ENCODE data around the gene SLC7A14. TPM values are rescaled to one million over a fixed set of nuclear protein-coding genes. Genes with fewer than 3 reads are reported as not detected.

The SLC7A14 gene
- polyA plus RNA-seq, 2 of the 4 experiments (the other 2 are of a cell fraction) = not detected

GRCh38 chr3:170477395-170477794 lies 108.5 kb downstream of the SLC7A14 start:
- 76% methylated on average over 2 of the region's 2 CpGs for WGBS (ENCODE audit: missing lambda C conversion rate)
- Histone ChIP-seq H3K4me2 (no peak overlapping the region), H3K27ac (no peak overlapping the region), H3K4me3 (no peak overlapping the region), H3K4me1 (no peaks in the 10 kb centered on the region), H3K9me3 (no peaks in the 10 kb centered on the region)
- POLR2A ChIA-PET = no interaction called here
- CTCF ChIA-PET = interaction anchor here (1.2 to 1.5 kb wide), 3 partner anchors 37 to 334 kb away, joined by 3 to 5 read pairs (median 3); no protein-coding TSS in a partner anchor
- ATAC-seq (no peak), DNase-seq (ENCODE audit: low read depth in 1 of 2, low spot score in 1 of 2) (no peak), FAIRE-seq (no peak)
- TF ChIP-seq HMGXB4 (CRISPR knock-in tag; IDR thresholded peaks at IDR 0.05; ENCODE audit: borderline replicate concordance) (no peak), SREBF2 (IDR thresholded peaks at IDR 0.05) (no peak), NFE2L2 (conservative IDR thresholded peaks at IDR 0.05; ENCODE audit: low read length) (no peak), GATA3 (IDR thresholded peaks at IDR 0.05; ENCODE audit: borderline replicate concordance) (no peak), HOXA7 (CRISPR knock-in tag; IDR thresholded peaks at IDR 0.05) (no peak), TFCP2L1 (CRISPR knock-in tag; IDR thresholded peaks at IDR 0.05) (no peak), MYC (IDR thresholded peaks at IDR 0.05; ENCODE audit: borderline replicate concordance, low read length) (no peak)

GRCh38 chr3:170476291-170476690 lies 109.6 kb downstream of the SLC7A14 start:
- no peak overlapping the region for H3K27ac ChIP-seq
- ATAC-seq = no peak
- CTCF ChIA-PET = interaction anchor here (1.2 to 1.5 kb wide), 2 partner anchors 35 to 335 kb away, joined by 3 to 5 read pairs; no protein-coding TSS in a partner anchor
- POLR2A ChIA-PET = no interaction called here
- 62% methylated on average over 6 of the region's 6 CpGs for WGBS (ENCODE audit: missing lambda C conversion rate)
- TF ChIP-seq KDM5A (IDR thresholded peaks at IDR 0.05) = no peak
- no peak for TF ChIP-seq HOXB13 (CRISPR knock-in tag; IDR thresholded peaks at IDR 0.05; ENCODE audit: low read depth)
- TF ChIP-seq NFE2L2 (conservative IDR thresholded peaks at IDR 0.05; ENCODE audit: low read length) = no peak
- no peak for TF ChIP-seq PBX3 (IDR thresholded peaks at IDR 0.05)
- TF ChIP-seq FOSL2 (IDR thresholded peaks at IDR 0.05) = no peak
- TF ChIP-seq FOSL2 (CRISPR knock-in tag; IDR thresholded peaks at IDR 0.05) = no peak
- no peak for TF ChIP-seq NR3C1 (IDR thresholded peaks at IDR 0.05)
- no peak for TF ChIP-seq BCL3 (IDR thresholded peaks at IDR 0.05)
- no peak for TF ChIP-seq EP300 (IDR thresholded peaks at IDR 0.05)
- no peak for TF ChIP-seq MYC (IDR thresholded peaks at IDR 0.05; ENCODE audit: borderline replicate concordance, low read length)
- TF ChIP-seq USF2 (IDR thresholded peaks at IDR 0.05) = no peak
- TF ChIP-seq GATA3 (IDR thresholded peaks at IDR 0.05; ENCODE audit: borderline replicate concordance) = no peak
- no peak for TF ChIP-seq ZC3H11A (IDR thresholded peaks at IDR 0.05)
- TF ChIP-seq JUNB (IDR thresholded peaks at IDR 0.05) = no peak
- no peak for FAIRE-seq
- H3K4me3 ChIP-seq = no peak overlapping the region
- H3K4me1 ChIP-seq = no peaks in the 10 kb centered on the region; the same call in 2 of the 3 replicates
- no peaks in the 10 kb centered on the region for H3K9me3 ChIP-seq
- DNase-seq (ENCODE audit: low read depth in 1 of 2, low spot score in 1 of 2) = no peak
- H3K4me2 ChIP-seq = no peak overlapping the region

- Histone ChIP-seq H3K27ac (no peak overlapping the region), H3K9me3 (no peaks in the 10 kb centered on the region), H3K4me2 (no peak overlapping the region), H3K4me3 (no peak overlapping the region), H3K4me1 (peaks cover 10% of the 10 kb centered on the region)
- ChIA-PET CTCF (interaction anchor here (1.2 to 1.3 kb wide), 2 partner anchors 10 to 61 kb away, joined by 3 read pairs; no protein-coding TSS in a partner anchor), POLR2A (no interaction called here)
- FAIRE-seq (no peak), DNase-seq (ENCODE audit: low read depth in 1 of 2, low spot score in 1 of 2) (no peak), ATAC-seq (no peak)
- WGBS (ENCODE audit: missing lambda C conversion rate) = 64% methylated on average over 3 of the region's 3 CpGs
- TF ChIP-seq BCL3 (IDR thresholded peaks at IDR 0.05) = no peak
- TF ChIP-seq ZNF302 (CRISPR knock-in tag; IDR thresholded peaks at IDR 0.05) = no peak
- TF ChIP-seq RNF2 (IDR thresholded peaks at IDR 0.05; ENCODE audit: borderline replicate concordance, low read depth) = no peak
- no peak for TF ChIP-seq JUN (IDR thresholded peaks at IDR 0.05)
- TF ChIP-seq HOXA7 (CRISPR knock-in tag; IDR thresholded peaks at IDR 0.05) = no peak
- no peak for TF ChIP-seq CHD2 (IDR thresholded peaks at IDR 0.05; ENCODE audit: low read length, partially characterized antibody)
- TF ChIP-seq PBX3 (IDR thresholded peaks at IDR 0.05) = no peak
- TF ChIP-seq ZC3H11A (IDR thresholded peaks at IDR 0.05) = no peak
These were observed 110.7 kb downstream of the SLC7A14 start for GRCh38 chr3:170475092-170475685.
